ENCODE data around the gene LIMD2.

- TF ChIP-seq CTCF (IDR thresholded peaks at IDR 0.05; ENCODE audit: insufficient read depth, low read length) = no peak
- no peak for TF ChIP-seq REST (IDR thresholded peaks at IDR 0.05; ENCODE audit: insufficient replicate concordance, low read depth)
- TF ChIP-seq POLR2AphosphoS5 (IDR thresholded peaks at IDR 0.05; ENCODE audit: low read depth) = peak; percentile 37; the same call in 1 of the 2 replicates
- peak; percentile 90 for TF ChIP-seq SPI1 (IDR thresholded peaks at IDR 0.05; ENCODE audit: borderline replicate concordance, low read depth)
- TF ChIP-seq GABPA (IDR thresholded peaks at IDR 0.05; ENCODE audit: low read depth) = no peak
Measured at GRCh38 chr17:63682441-63682840, 17.5 kb downstream of the LIMD2 start.

Measured in HL-60 (cell line).